Bone marrow (tissue), 2 donors: Measurements from ENCODE around the gene NPHP3.
"Not testable (repeated sequence)": the region's sequence is repeated elsewhere in the genome, so short reads cannot be mapped to it uniquely, and the experiment has no call there.

Experiments used
- DNase-seq, 2 donors: peaks; one replicate each; lab custom pipeline; 2025; lab: John Stamatoyannopoulos, UW

NPHP3 gene, protein sequence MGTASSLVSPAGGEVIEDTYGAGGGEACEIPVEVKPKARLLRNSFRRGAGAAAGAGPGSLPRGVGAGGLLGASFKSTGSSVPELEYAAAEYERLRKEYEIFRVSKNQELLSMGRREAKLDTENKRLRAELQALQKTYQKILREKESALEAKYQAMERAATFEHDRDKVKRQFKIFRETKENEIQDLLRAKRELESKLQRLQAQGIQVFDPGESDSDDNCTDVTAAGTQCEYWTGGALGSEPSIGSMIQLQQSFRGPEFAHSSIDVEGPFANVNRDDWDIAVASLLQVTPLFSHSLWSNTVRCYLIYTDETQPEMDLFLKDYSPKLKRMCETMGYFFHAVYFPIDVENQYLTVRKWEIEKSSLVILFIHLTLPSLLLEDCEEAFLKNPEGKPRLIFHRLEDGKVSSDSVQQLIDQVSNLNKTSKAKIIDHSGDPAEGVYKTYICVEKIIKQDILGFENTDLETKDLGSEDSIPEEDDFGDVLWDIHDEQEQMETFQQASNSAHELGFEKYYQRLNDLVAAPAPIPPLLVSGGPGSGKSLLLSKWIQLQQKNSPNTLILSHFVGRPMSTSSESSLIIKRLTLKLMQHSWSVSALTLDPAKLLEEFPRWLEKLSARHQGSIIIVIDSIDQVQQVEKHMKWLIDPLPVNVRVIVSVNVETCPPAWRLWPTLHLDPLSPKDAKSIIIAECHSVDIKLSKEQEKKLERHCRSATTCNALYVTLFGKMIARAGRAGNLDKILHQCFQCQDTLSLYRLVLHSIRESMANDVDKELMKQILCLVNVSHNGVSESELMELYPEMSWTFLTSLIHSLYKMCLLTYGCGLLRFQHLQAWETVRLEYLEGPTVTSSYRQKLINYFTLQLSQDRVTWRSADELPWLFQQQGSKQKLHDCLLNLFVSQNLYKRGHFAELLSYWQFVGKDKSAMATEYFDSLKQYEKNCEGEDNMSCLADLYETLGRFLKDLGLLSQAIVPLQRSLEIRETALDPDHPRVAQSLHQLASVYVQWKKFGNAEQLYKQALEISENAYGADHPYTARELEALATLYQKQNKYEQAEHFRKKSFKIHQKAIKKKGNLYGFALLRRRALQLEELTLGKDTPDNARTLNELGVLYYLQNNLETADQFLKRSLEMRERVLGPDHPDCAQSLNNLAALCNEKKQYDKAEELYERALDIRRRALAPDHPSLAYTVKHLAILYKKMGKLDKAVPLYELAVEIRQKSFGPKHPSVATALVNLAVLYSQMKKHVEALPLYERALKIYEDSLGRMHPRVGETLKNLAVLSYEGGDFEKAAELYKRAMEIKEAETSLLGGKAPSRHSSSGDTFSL (N-terminal part only)

DNA sequence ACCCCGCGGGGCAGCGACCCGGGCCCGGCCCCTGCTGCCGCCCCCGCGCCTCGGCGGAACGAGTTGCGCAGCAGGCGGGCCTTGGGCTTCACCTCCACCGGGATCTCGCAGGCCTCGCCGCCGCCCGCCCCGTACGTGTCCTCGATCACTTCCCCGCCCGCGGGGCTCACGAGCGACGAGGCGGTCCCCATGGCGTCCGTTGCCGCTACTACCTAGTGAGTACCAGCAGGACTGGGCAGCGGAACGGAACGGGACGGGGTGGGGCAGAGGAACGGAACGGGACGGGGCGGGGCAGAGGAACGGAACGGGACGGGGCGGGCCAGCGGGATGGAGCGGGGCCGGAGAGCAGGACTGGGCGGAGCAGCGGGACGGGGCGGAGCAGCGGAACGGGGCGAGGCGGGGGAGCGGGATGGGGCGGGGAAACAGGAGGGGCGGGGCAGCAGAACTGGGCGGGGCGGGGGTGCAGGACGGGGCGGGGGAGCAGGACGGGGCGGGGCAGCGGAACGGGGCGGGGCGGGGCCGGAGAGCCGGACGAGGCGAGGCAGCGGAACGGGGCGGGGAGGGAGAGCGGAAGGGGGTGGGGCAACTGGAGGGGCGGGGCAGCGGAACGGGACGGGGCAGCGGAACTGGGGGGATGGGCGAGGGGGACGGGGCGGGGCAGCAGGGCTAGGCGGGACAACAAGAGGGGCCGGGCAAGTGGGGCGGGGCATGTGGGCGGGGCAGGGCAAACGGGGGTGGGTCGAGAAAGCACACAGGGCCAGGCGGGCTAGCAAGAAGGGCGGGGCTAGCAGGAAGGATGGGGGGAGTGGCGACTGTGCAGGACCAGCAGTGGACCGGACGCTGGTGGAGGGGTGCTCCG, at the start of gene NPHP3:
Gene NPHP3, minus strand, starts transcription at position 245 of the 859 bp plus-strand sequence. Its CDS starts 54 bp downstream, at position 191.
- DNase-seq: peak; percentile 95 to 98

DNA sequence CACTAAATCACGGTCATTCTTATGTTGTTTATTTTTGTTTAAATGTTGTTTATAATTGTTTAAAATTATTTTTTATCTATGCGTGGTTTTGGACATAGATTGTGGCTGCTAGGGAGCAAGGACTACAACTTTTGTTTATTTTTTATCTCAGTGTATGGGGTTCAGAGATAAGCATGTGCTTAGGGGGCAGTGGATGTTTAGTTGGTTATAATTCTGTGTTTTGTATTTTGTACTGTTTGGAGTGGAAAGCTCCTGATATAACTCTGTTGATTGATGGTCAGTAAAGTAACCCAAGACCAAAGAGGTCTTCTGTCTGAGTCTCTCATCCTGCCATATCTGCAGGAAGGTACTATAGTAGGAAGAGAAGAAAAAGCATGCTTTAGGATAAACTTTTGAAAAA, 36.5 kb upstream of the NPHP3 start:
- no peak for DNase-seq

DNA sequence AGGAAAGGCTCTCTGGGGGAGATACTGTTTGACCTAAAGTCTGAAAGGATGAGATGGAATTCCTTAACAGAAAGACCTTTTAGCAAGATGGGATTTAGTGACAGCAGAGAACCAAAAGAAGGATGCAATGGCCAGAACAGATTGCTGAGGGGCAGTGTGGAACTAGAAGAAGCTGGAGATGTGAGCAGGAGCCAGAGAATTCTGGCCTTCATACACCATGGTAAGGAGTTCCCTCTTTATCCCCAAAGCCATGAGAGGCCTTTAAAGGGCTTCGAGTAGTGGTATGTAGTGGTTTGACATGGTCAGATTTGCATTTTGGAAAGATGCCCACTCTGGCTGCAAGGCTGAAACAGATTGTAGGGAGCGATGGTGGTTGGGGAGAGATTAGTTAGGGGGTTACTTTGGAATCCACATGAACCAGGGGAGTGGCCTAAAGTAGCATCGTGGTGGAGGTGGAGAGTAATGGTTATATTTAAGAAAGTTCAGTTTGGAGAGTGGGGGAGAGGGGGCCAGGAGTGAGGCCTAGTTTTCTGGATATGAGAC, 34.0 kb upstream of the NPHP3 start:
- no peak for DNase-seq

DNA sequence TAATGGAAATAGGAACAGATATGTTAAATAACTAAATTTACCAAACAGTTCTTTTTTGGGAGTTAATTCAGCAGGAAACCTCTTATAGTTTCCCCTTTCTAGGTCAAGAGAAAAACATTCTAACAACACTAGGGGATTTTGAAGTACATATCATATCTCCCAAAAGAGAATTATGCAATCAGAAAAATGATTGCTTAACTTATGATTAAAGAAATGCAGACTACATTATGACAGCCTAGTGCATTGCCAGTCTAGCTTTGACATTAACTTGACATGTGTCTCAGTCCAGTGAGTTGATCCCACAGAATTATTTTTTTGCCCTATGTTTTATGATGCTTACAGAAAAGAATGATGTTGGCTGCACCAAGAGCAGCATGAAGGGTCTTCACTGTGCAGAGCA, 31.7 kb upstream of the NPHP3 start:
- no peak for DNase-seq

DNA sequence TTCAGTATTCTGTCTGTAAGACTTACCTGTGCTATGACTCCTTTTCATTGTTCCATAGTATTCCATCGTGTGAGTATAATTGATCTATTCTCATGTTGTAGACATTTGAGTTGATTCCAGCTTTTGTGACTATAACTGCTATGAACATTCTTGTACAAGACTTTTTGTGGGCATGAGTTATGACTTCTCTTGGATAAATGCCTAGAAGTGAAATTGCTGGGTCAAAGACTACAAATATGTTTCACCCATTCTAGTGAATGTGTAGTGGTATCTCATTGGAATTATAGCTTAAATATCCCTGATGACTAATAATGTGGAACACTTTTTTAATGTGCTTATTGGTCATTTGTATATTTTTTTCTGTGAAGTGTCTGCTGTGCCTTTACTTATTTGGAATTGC, 27.6 kb upstream of the NPHP3 start:
- DNase-seq: no peak

DNA sequence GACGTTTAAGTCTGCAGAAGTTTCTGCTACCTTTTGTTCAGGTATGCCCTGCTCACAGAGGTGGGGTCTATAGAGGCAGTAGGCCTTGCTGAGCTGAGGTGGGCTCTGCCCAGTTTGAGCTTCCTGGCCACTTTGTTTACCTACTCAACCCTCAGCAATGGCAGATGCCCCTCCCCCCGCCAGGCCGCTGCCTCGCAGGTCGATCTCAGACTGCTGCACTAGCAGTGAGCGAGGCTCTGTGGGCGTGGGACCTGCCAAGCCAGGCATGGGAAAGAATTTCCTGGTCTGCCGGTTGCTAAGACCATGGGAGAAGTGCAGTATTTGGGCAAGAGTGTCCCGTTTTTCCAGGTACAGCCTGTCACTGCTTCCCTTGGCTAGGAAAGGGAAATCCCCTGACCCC, 24.5 kb upstream of the NPHP3 start:
- not testable (repeated sequence) for DNase-seq

DNA sequence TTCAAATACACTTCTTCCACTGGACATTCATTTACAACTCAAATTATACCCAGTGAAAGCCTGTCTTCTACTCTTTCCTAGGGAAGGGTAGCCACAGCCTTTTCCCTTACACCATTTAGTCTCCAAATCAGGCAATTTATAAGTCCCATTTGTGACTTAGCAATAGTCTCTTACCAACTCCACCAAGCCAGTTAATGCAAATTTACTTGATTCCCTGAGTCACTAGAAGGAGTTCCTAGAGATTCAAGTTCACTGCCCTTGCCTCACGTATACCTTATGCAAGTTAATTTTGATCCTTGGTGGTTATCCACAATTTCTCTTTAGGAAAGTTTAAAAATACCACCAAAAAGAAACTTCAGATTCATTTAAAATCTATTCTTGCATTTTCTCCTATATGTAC, 16.1 kb upstream of the NPHP3 start:
- no peak for DNase-seq

DNA sequence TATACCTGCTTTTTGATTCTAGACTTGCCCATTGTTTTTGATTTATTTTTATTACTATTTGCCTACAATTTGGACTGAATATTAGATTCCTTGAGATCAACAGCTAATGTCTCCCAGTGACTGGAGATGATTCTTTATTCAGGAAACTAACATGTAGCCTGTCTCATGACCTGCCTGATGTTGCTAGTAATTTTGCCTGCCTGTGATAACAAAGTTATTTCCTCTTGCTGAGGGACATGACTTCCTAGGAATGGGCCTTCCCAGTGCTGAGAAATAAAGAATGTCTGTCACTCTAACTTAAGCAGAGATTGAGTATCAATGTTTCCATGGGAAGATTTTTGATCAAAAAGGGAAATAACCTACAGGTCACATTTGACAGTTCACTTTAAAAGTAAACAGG, 13.4 kb upstream of the NPHP3 start:
- DNase-seq: no peak

DNA sequence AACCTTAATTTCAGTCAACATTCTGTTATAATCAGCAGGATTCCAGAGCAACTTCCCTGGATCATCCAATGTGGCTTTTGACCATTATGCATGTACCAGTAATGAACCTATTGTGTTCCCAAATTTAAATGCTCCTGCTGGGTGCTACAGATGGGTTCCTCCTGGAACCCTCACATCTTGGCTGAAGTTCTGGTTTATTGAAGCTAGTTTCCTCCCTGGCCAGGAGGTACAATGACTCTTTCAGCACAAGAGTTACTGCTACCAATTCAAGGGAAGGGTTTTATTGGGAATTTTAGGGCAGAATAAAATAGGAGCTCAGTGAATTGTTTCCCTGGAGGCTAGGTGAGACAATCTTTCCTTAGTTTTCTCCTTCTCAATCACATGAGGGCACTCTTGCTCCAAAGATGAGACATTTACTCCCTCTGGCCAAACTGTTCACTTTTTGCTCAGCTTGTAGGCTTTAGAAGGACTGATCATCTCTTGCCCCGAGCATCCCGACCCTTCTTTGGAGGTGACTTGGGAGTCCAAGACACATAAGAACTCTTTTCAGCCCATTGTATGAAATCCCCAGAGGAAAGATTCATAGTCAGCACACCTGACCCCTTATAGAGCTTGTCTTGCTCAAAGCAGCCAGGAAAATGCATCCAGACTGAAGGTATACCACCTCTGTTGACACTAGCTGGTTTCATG, 8.8 kb upstream of the NPHP3 start:
- no peak for DNase-seq

DNA sequence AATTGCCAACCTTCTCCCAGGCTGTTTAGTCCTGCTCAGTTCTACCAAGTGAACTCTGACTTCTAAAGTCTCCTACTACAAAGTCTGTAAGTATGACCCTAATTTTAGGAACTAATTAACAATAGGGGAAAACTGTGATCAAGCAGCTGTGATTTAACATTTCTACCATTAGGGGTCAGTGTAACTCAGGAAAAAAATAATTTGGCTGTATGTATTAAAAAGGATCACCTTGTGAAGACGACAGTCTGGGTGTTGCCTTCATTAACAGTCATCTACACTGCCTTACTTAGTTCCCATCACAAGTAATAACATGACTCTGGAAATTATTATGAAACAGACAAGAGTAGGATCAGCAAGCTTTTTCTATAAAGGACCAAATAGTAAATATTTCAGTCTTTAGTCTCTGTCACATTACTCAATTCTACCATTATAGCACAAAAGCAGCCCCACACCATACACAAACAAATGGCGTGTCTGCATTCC, 4.2 kb upstream of the NPHP3 start:
- peak in 1 of 2 donors; percentile 64 for DNase-seq

DNA sequence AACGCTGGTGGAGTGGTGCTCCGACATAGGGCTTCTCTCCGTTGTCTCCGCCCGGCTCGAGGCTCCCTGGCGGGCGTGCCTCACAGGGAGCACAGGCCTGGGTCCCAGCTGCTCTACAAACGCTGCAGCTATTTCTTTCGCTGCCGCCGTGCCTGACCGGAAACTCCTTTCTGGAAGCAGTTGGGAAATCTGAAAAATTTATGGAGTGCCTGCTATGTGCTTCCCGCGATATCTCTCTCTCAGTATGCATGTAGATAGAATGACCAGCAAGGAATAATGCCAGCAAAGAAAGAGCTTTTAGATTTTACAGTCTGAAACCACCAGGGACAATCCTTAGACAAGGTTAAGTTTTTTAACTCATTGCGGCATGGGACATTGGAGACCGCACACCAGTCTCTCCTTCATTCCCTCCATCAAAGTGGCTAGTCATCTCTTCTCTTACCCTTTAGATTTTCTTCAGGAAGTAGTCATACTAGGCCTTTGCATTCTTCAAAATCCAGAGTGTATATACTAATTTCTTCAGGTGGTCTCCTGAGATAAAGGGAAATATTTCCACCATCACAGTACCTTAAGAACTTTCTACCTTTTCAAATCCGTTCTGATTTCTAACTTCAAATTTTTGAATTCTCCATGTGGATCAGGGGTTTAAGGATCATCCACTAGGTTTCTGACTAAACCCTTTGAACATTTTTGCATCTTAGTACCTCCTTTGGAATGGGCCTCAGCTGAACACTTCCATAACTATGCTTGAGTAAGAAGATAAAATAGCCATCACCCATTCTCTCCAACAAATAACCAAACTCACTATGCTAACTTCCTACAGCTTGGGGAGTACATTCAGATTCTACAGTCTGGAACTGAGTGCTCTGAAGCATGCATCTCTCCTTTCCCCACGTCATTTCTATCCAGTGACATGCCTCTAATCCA, 1.1 kb upstream of the NPHP3 start:
- no peak for DNase-seq

DNA sequence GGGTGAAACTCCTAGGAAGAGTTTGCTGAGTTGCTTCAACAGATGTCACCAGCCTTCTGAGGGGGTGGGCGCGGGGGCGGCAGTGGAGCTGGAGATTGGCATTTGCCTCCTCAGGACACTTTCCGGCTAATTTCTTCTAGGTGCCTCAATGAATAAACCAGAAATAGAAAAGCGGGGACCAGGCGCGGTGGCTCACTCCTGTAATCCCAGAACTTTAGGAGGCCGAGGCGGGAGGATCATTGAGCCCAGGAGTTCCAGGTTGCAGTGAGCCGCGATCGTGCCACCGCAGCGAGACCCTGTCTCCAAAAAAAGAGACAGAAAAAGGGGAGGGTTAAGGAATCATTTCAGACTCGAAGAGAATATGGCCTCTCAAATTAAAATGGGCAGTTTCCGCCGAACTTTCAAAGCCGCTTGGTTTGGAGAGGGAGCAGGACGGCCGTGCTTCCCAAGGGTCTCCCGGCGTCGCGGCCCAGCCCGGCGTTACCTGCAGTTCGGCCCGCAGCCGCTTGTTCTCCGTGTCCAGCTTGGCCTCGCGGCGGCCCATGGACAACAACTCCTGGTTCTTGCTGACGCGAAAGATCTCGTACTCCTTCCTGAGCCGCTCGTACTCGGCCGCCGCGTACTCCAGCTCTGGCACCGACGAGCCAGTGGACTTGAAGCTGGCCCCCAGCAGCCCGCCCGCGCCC, 587 bp downstream of the NPHP3 start:
- peak in 1 of 2 donors; percentile 38 for DNase-seq

DNA sequence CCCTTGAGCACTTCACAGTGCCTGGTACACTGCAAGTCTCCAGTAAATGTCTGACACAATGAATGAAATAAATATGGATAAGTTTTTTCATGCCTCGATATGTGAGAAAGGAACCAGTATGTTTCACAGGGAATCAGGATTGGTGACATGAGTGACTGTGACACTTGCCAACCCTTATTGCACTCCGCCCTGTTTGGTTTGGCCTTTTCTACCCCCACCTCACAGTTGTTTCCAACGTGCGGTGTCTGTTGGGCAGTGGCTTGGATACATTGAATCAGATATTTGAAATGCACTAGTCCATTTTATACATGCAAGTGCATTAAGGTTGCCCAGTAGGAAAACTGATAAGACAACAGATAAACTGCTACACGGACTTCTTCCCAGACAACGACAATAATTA, 2.0 kb downstream of the NPHP3 start:
- no peak for DNase-seq

DNA sequence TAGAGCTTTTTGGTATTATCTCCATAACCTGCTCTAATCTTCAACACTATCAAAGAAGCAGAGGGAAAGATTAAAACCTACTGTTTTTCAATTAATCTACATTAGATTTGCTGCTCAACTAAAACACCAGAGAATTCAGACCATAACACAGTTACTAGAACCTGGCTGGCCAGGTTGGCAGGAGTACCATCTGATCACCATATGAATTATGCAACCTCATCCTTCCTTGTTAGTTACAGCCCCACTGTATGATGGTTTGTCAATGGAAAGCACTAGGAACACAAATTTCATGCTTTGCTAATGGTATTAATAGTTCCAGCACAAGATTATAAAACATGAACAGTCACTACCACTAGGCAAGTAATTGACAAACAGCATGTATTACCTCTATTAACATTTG, 5.8 kb downstream of the NPHP3 start:
- no peak for DNase-seq

DNA sequence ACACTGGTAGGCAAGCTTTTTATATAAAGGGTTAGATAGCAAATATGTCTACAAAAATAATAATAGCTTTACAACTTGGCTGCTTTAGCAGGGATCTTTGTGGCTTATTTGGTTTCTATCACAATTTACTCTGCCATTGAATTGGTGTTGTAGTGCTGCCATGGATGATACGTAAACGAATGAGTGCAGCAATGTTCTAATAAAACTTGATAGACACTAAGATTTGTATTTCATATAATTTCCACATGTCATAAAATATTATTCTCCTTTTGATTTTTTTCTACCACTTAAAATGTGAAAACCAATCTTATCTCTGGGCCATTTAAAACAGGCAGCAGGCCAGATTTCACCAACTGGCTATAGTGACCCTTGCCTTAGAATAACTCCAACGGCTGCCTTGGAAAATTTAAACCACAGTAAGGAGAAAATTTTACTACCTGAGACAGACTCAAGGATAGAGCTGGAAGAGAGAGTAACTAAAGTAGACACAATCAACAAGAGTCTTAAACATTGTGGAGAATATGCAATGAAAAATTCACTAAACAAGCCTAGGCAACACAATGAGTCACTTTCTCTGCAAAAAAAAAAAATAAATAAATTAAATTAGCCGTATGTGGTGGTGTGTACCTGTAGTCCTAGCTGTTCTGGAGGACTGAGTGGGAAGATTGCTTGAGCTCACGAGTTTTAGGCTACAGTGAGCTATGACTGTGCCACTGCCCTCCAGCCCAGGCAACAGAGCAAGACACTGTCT, 8.1 kb downstream of the NPHP3 start:
- DNase-seq: no peak

DNA sequence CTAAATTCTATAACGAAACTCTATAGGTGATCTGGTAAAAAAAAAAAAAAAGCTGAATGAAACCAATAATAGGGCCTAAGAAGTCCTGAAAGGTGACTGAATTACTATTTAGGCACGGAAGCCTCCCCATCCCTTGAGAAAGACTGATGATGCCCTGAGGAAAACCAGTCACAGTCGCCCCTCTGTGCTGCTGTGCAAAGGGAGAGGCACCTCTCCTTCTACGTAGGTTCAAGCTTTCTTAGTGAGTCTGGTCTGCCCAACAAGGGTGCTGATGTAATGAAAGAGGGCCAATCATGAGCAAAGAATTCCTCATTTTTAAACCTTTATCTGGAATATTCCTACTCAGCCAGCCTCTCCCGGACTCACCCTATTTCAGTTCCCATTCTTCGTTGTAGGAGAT, 11.9 kb downstream of the NPHP3 start:
- no peak for DNase-seq

DNA sequence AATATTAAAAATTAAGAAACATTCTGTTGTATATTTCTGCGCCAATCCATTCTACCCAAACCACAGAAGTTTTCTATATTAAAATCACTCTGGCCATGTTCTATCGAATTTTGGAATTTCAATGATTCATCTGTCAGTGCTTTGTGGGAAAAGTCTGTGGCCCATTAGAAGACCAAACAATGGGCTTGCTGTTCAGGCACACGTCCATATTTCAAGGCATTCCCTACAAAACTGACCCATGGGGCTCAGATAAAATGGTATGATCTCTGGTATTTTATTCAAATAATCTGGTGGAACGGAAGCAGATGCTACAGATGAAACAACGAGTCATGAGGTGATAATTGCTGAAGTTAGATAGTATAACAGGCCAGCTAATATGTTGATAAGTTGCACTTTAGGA, 12.4 kb downstream of the NPHP3 start:
- no peak for DNase-seq

DNA sequence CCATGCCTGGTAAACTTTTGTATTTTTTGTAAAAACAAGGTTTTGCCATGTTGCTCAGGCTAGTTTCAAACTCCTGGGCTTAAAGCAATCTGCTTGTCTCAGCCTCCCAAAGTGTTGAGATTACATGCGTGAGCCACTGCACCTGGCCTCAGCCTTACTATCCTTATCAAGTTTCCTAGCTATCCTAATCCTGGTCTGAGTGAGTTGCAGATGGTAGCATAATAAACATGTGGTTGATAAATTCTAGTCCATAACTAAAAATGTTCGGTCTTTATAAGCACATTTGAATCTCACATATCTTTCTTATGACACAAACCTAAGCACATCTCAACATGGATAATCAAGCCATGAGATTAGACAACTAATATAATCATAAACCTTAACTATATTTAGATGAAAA, 18.5 kb downstream of the NPHP3 start:
- no peak for DNase-seq
